ENCODE results near the gene LRRC2. TPM values are rescaled to one million over a fixed set of nuclear protein-coding genes. Genes with fewer than 3 reads are reported as not detected.
A peak's percentile ranks its signal among the peaks of the same experiment; 100 is the strongest.

The LRRC2 gene
- total RNA-seq, 6 experiments from 2014 or later = 0.19 to 0.56 (median 0.37) TPM

- no peaks in the 10 kb centered on the region for H3K9me3 Mint-ChIP-seq
- TF ChIP-seq CTCF (IDR thresholded peaks at IDR 0.05) = no peak
- DNase-seq = no peak
- no peak overlapping the region; the same call in 1 of the 2 replicates for H3K27ac Mint-ChIP-seq
- peaks cover 3% of the 10 kb centered on the region; the same call in 1 of the 2 replicates for H3K27me3 Mint-ChIP-seq (ENCODE audit: insufficient read depth)
- no peaks in the 10 kb centered on the region for H3K36me3 Mint-ChIP-seq (ENCODE audit: low read depth)
- H3K4me3 Mint-ChIP-seq = no peak overlapping the region
- peaks cover 51% of the 10 kb centered on the region for H3K4me1 Mint-ChIP-seq (ENCODE audit: low read depth)
Measured at GRCh38 chr3:46544771-46545503, 21.2 kb downstream of the LRRC2 start.

GRCh38 chr3:46542801-46543201 is 23.3 kb downstream of the LRRC2 start:
- Mint-ChIP-seq H3K9me3 (no peaks in the 10 kb centered on the region), H3K27ac (peak overlapping the region; percentile 31), H3K36me3 (ENCODE audit: low read depth) (no peaks in the 10 kb centered on the region), H3K4me1 (ENCODE audit: low read depth) (peaks cover 56% of the 10 kb centered on the region), H3K27me3 (ENCODE audit: insufficient read depth) (peaks cover 3% of the 10 kb centered on the region; the same call in 1 of the 2 replicates), H3K4me3 (no peak overlapping the region)
- no peak for TF ChIP-seq CTCF (IDR thresholded peaks at IDR 0.05)
- no peak for DNase-seq

GRCh38 chr3:46542344-46542743 is 23.8 kb downstream of the LRRC2 start:
- TF ChIP-seq CTCF (IDR thresholded peaks at IDR 0.05) = no peak
- H3K27me3 Mint-ChIP-seq (ENCODE audit: insufficient read depth) = peaks cover 3% of the 10 kb centered on the region; the same call in 1 of the 2 replicates
- DNase-seq = peak; percentile 27
- peak overlapping the region; percentile 31 for H3K27ac Mint-ChIP-seq
- peaks cover 60% of the 10 kb centered on the region for H3K4me1 Mint-ChIP-seq (ENCODE audit: low read depth)
- H3K36me3 Mint-ChIP-seq (ENCODE audit: low read depth) = no peaks in the 10 kb centered on the region
- H3K9me3 Mint-ChIP-seq = no peaks in the 10 kb centered on the region
- no peak overlapping the region; the same call in 1 of the 2 replicates for H3K4me3 Mint-ChIP-seq

GRCh38 chr3:46541835-46542234 is 24.3 kb downstream of the LRRC2 start:
- Mint-ChIP-seq H3K9me3 (no peaks in the 10 kb centered on the region), H3K4me3 (no peak overlapping the region), H3K4me1 (ENCODE audit: low read depth) (peaks cover 63% of the 10 kb centered on the region), H3K27me3 (ENCODE audit: insufficient read depth) (peaks cover 2% of the 10 kb centered on the region; the same call in 1 of the 2 replicates), H3K27ac (no peak overlapping the region), H3K36me3 (ENCODE audit: low read depth) (no peaks in the 10 kb centered on the region)
- no peak for TF ChIP-seq CTCF (IDR thresholded peaks at IDR 0.05)
- no peak for DNase-seq

- peaks cover 75% of the 10 kb centered on the region for H3K4me1 Mint-ChIP-seq (ENCODE audit: low read depth)
- no peaks in the 10 kb centered on the region; the same call in 1 of the 2 replicates for H3K27me3 Mint-ChIP-seq (ENCODE audit: insufficient read depth)
- no peak for DNase-seq
- peaks cover 4% of the 10 kb centered on the region; the same call in 1 of the 2 replicates for H3K36me3 Mint-ChIP-seq (ENCODE audit: low read depth)
- no peaks in the 10 kb centered on the region for H3K9me3 Mint-ChIP-seq
- no peak for TF ChIP-seq CTCF (IDR thresholded peaks at IDR 0.05)
- no peak overlapping the region for H3K27ac Mint-ChIP-seq
- H3K4me3 Mint-ChIP-seq = no peak overlapping the region
Measured at GRCh38 chr3:46540550-46540949, 25.6 kb downstream of the LRRC2 start.

Measured in HFFc6 (cell line).